GM18858 (cell line): ENCODE results near the gene CORO2B.

Experiments
- ATAC-seq: cut with Tn5 transposase; IDR thresholded peaks from one replicate; pipeline ENCODE4 v1.9.1; 2021; ENCODE audit not compliant: unreplicated experiment

CORO2B gene

GRCh38 chr15:68589783-68590710 is 11.3 kb downstream of the CORO2B start:
- no peak for ATAC-seq

- ATAC-seq: no peak
Observed at GRCh38 chr15:68590721-68591389, 12.1 kb downstream of the CORO2B start.

- no peak for ATAC-seq
Observed at GRCh38 chr15:68592054-68592453, 13.3 kb downstream of the CORO2B start.

DNA sequence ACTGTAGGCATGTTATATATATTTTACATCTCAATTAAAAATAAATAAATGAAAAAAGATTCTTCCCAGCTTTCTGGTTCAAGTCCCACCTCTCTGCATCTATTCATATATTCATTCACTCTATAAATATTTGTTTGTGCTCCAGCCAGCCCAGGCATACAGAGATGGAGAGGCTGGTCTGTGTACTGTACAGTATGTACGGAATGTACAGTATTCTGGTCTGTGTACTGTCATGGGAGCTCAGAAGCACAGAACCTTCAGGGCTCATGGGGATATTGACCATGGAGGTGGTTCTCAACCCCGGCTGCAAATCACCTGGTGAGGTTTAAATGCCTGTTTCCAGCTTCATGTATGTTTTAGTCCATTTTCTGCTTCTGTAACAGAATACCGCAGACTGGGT is 13.8 kb downstream of the CORO2B start:
- no peak for ATAC-seq

- no peak for ATAC-seq
Observed at GRCh38 chr15:68593341-68593740, 14.5 kb downstream of the CORO2B start.

DNA sequence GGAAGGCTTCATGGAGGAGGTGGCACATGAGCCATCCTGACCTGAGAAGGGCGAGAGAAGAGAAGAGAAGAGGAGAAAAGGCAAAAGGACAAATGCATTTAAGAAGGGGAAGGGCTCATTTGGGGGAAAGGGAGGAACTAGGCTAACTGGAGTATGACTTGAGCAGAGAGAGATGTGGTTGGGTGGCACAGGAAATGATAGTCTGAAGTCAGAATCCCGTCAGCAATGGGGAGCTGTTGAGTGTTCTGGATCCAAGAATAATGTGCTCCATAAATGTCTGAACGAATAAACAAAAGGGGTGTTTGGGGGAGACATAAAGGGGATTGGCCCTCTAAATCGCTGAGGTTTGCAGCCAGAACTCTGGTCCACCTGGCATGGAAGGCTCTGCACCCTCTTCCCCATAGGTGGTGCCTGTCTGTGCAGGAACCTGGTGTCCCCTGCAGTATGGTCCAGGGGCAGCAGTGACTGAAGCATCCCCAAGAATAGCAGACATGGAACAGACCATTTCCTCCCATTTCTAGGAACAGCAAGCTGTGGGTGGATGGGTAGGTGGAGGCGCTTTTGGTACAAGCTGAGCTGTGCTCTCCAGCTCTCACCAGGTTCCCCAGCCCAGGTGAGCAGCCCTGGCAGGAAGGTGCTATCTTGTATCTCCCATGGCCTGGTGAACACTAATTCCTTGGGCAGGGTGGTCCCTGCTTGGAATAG is 15.2 kb downstream of the CORO2B start:
- ATAC-seq: no peak

GRCh38 chr15:68594533-68595259 is 15.9 kb downstream of the CORO2B start:
- no peak for ATAC-seq

DNA sequence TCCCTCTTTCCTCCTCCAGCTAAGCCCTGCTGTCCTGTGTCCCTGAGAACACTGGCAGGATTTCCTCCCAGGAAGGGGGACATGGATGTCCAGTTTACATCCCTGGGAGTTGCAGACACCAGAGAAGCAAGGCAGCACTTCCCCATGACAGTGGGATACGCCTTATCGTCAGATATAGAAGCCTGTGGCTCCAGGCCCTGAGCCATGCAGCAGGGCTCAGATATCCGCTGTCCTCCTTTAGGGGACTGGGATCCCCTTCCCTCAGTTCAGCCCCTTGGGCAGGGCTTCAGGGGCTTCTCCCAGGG is 16.4 kb downstream of the CORO2B start:
- ATAC-seq: no peak

- ATAC-seq: no peak
Observed at GRCh38 chr15:68595761-68596160, 17.0 kb downstream of the CORO2B start.

DNA sequence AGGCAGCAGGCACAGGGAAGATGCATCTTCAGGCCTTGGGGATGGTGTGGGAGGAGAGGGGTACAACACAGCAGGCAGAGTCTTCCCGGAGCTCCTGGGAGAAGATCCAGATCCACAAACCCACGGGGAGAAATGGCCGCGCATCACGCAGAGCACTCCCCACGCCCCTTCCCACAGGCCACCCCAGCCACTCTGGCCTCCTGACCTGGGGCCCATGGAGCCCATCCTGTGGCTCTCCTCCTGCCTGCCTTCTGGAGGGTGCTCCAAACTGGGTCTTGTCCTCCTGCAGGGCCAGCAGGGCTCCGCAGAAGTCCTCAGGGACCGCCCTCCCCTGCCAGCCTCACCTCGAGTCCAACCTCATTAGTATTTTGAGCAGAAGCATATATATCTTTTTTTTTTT is 17.9 kb downstream of the CORO2B start:
- no peak for ATAC-seq

- ATAC-seq: no peak
Observed at GRCh38 chr15:68597581-68597980, 18.8 kb downstream of the CORO2B start.

DNA sequence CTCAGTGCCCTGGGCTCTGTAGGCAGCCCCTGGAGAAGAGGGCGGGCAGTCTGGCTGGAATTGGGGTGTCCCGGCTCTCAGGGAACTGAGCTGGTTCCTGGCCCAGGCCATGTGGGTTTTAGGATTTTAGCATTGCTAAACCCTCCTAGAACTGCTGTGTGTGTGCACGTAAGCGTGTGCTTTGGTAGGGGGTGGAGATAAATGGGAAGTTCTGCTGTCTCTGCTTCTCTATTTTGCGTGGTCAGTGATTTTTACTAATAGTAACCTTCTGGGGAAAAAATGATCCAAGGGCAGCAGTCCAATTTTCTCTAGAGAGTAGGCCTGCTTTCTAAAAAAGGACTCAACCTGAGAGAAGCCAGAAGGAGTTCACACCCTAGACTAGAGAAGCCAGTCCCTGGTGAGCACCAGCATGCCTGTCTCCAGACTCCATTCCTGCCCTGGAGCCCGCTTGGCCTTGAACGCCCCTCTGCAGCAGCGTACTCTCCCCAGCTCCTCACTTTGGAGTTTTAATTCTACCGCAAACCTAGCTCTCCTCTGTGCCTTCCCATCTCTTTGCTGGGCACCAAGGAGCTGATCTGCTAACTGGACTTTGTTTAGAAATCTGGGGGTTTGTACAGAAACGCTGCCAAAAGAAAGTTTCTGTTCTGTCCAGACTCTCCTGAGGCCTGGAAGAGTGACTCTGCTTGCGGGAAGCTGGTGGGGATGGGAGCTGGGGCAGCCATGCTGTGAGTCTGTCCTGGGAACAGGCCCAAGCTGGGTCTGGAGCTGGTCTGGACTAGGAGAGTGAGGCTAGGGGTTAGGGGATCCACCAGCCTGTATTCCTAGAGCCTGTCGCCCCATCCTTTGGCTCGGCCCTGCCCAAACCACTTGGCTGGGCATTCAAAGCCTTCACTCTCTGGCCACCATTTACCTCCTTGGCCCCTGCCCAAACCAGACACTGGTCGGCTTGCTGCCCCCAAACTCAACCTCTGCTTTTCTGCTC is 19.7 kb downstream of the CORO2B start:
- ATAC-seq: no peak

DNA sequence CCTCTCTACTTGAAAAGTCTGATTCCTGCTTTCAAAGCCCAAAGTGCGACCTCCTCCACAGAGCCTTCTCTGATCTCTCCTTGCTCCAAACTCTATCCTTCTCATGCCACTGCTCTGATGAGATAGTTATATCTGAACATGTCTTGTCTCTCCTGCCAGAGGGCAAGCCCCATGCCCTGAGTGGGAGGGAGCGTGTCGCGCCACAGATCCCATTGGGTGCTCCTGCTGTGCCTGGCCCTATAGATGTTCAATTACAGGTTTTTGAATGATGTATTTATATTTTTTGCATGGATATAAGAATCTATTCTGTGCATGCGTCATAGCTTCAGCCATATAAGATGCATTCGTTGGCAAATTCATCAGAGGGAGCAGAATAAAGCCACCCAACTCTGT is 20.4 kb downstream of the CORO2B start:
- no peak for ATAC-seq

DNA sequence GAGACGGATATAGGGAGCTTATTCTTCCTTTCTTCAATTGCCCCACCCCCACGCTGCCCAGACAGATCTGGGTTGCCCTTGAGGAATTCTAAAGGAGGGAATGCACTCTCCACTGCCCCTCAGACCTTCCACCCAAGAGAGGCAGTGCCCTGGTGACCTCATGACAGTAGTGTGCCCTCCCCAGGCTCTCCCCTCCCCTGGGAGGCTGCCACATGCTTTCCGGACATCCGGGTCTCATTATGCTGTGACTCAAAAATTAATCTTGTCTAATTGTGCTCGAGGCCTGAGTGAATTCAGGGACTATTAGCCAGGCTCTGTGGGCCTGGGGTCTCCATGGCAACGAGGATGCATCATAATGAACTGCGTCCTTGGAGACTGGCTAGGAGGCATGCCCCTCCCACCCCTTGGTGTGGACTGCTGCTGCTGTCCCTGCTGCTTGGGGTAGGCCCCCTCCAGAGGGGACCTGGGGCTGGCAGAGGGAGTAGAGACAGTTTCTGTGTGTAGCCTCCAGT is 20.8 kb downstream of the CORO2B start:
- no peak for ATAC-seq

DNA sequence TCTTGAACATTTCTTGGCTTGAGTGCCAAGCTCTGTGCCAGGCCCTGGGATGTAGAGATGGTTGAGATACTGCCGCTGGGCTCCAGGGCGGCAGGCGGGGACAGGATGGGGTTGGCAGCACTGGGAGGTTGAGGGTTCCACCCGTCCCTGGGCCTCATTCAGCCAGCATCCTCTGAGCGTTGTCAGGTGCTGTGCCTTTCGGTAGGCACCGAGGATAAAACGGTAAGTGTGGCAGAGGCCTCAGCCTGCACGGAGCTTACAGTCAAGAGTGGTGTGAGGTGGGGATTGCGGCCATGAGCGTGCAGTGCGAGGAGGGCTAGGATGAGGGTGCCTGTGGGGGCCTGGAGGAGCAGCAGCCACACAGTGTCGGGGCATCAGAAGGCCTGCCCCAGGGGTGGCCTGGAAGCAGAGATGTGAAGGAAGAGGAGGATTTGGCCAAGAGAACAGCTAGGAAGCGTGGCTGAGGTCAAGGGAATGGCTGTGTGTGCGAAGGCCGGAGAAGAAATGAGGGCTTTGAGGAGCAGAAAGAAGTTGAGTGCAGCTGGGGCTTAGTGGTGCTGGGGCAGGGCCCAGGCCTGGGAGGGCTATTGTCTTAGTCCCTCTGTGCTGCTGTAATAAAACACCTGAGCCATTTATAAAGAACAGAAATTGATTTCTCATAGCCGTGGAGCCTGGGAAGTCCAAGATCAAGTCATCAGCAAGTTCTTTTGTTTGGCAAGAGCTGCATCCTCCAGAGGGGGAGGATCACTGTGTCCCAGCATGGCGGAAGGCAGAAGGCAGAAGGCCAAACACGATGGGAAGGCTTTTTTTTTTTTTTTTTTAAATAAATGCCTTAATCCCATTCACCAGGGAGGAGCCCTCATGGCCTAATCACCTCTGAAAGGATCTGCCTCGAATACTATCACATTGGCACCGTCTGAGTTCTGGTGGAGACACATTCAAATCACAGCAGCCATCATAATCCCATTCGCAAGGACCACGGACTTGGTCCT is 22.7 kb downstream of the CORO2B start:
- ATAC-seq: no peak

GRCh38 chr15:68602459-68603215 is 23.8 kb downstream of the CORO2B start:
- ATAC-seq: no peak

- no peak for ATAC-seq
Observed at GRCh38 chr15:68603216-68603595, 24.4 kb downstream of the CORO2B start.

DNA sequence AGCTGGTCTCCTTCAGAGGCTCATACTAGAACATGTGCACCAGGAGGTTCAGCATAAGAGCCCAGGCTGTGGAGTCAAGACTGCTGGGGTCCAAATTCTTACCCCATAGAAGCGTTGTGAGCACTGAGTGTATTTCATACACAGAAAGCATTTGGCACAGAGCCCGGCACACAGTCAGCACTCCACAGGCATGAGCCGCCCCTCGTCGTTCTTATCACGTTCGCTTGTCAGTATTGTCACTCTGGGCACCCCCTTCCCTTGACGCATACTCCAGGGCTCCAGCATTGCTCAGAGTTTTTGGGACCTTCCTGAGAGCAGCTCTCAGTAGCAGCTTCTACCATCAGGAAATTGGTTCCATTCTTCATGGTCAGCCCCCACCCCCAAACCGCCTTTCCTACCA is 25.2 kb downstream of the CORO2B start:
- ATAC-seq: no peak
